HepG2 (cell line): ENCODE results near the gene TDRD10. TPM values are rescaled to one million over a fixed set of nuclear protein-coding genes. Genes with fewer than 3 reads are reported as not detected.

Experiments
- ERF ChIP-seq: IDR thresholded peaks from 2 replicates; pipeline ENCODE4 v1.6.1; 2018; ENCODE audit warnings: missing biosample characterization, missing genetic modification reagents
- LCORL ChIP-seq, 2 experiments: fragments of 450-650 bp in 1 of 2; sonication (generic) in 1 of 2; formaldehyde crosslinking in 1 of 2; IDR thresholded peaks; 2 replicates each; pipeline versions ENCODE4 v1.5.0 to v1.6.1; 2017 to 2020; ENCODE audit warnings: antibody characterized with exemption in 1 of 2, missing genetic modification reagents in 1 of 2
- SRSF4 ChIP-seq: fragments of 200-400 bp; formaldehyde crosslinking; IDR thresholded peaks from one replicate; pipeline ENCODE4 v1.6.1; 2018; ENCODE audit warnings: mild to moderate bottlenecking, low read depth, low read length, moderate library complexity; ENCODE audit not compliant: poor library complexity, severe bottlenecking
- ZNF101 ChIP-seq: sonication (generic); formaldehyde crosslinking; IDR thresholded peaks from 2 replicates; pipeline ENCODE4 v1.4.0; 2020; ENCODE audit warnings: mild to moderate bottlenecking, low read depth, missing genetic modification reagents, borderline replicate concordance
- ZNF407 ChIP-seq: sonication (generic); formaldehyde crosslinking; IDR thresholded peaks from one replicate; pipeline ENCODE4 v1.5.1; 2020; ENCODE audit warnings: mild to moderate bottlenecking, missing genetic modification reagents; ENCODE audit errors: not compliant biosample characterization
- ZNF720 ChIP-seq: sonication (generic); formaldehyde crosslinking; IDR thresholded peaks from 2 replicates; pipeline ENCODE4 v1.4.0; 2020; ENCODE audit warnings: missing genetic modification reagents
- polyA plus RNA-seq, 8 experiments: library from polyadenylated mRNA; depleted of rRNA in 3 of 8; stranded (reverse) in 7 of 8; unstranded in 1 of 8; fragments of >200 nt; fragmentation: Illumina TruSeq in 4 of 8; extraction: Trizol in 4 of 8; gene quantifications; 2 replicates each; pipeline versions ENCODE4 v1.2.1 to v1.2.3, GENCODE V29; 2011 to 2016; ENCODE audit warnings: low read depth in 4 of 8, missing spikeins in 1 of 8, mixed read lengths in 1 of 8; ENCODE audit not compliant: insufficient read depth in 1 of 8
- total RNA-seq, 5 experiments: library from RNA; depleted of rRNA; stranded (reverse); fragments of >200 nt; fragmentation: Illumina TruSeq; extraction: Trizol; gene quantifications; 2 replicates each; pipeline ENCODE4 v1.2.3, GENCODE V29; 2016; ENCODE audit warnings: low read depth in 1 of 5

Gene TDRD10
- total and polyA plus RNA-seq, 2 of the 13 experiments (the other 11 are each of a cell fraction or from before 2014, with no cell fraction given), result not detected

DNA sequence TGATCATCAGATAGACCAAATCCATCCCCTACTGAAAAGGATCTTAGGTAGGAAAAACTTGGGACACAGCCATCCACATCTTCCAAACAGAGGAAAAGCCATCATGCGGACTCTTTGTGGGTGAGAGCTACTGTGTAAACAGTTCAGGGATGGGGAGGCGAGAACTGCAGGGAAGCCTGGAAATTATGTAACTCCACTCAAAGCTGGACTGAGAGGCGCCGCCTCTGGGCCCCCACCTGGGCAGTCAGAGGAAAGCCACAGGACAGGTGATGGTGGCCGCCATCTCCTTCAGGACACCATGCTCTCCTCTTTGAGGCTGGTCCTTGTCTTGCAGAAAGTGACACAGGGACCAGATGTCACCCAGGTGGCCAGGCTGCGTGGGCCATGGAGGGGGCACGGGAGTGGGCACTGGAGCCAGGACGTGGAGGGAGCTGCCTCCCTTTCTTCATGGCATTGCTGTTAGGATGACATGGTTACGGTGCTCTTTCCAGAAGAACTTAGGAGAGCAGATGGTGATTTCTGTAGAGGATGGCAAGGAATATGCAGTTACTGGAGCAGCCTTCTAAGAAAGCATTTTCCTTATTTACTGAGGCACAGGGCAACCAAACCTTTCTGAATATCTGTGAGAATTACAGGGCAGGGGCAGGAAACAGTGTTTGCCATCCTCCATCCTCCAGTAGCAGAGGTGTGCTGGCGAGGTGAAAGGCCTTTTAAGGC lies 32.0 kb upstream of the TDRD10 start (continued):
- TF ChIP-seq ZNF407 (CRISPR knock-in tag) (no peak), ZNF101 (no peak), ZNF720 (CRISPR knock-in tag) (no peak), SRSF4 (no peak), ERF (CRISPR knock-in tag) (peak; percentile 81), LCORL (IDR thresholded peaks at IDR 0.05) (no peak), LCORL (CRISPR knock-in tag; IDR thresholded peaks at IDR 0.05) (peak; percentile 62; the same call in 1 of the 2 replicates)
